IMR-90 (cell line): ENCODE measurements around the gene GRIK5.

Experiments used
- ELK1 ChIP-seq: fragments of 150-350 bp; IDR thresholded peaks from 2 replicates; pipeline ENCODE4 v1.6.1; 2016; ENCODE audit warnings: low read depth, mild to moderate bottlenecking, low read length, moderate library complexity, borderline replicate concordance
- MAFK ChIP-seq: IDR thresholded peaks from 2 replicates; pipeline ENCODE4 v1.6.1; 2012; ENCODE audit warnings: low read depth, low read length, improper control_type of control experiment
- POLR2A ChIP-seq: IDR thresholded peaks from 2 replicates; pipeline ENCODE4 v1.6.1; 2012; ENCODE audit warnings: mild to moderate bottlenecking, low read depth, low read length
- RAD21 ChIP-seq: IDR thresholded peaks from 2 replicates; pipeline ENCODE4 v1.6.1; 2012; ENCODE audit warnings: low read length, improper control_type of control experiment
- RFX5 ChIP-seq: IDR thresholded peaks from 2 replicates; pipeline ENCODE4 v1.8.0; 2012; ENCODE audit warnings: low read depth, mild to moderate bottlenecking, low read length, moderate library complexity
- TF ChIP-seq, protein P1 (sequence below): conservative IDR thresholded peaks from 2 replicates; pipeline ENCODE4 v1.5.1; 2012; ENCODE audit warnings: mild to moderate bottlenecking, low read depth, low read length, improper control_type of control experiment

DNA sequence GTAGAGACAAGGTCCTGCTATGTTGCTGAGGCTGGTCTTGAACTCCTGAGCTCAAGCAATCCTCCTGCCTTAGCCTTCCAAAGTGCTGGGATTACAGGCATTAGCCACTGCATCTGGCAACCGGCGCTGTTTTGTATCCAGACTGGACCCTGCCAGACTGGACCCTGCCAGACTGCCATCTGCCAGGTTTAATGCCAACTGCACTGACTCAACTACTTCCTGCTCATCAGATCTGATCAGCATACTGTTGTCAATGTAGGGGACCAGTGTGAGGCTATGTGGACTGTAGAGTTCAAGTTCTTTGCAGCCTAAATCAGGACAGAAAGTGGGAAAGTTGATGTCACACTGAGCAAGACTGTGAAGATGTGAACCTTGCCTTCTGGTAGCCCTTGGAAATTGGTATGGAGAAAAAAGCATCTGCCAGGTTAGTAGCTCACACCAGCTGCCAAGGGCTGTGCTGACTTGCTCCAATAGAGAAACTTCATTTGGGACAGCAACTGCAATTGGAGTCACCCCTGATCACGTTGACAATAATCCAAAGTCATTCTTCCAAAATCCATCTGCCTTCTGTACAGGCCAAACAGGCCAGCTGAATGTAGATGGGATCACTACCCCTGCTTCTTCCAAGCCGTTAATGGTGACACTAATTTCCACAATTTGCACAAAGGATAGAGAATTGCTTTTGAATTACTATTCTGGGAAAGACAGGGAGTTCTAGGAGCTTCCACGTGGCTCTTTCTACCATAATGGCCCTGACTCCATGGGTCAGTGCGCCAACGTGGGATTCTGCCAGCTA, 39.2 kb downstream of the GRIK5 start:
- TF ChIP-seq, protein P1, sequence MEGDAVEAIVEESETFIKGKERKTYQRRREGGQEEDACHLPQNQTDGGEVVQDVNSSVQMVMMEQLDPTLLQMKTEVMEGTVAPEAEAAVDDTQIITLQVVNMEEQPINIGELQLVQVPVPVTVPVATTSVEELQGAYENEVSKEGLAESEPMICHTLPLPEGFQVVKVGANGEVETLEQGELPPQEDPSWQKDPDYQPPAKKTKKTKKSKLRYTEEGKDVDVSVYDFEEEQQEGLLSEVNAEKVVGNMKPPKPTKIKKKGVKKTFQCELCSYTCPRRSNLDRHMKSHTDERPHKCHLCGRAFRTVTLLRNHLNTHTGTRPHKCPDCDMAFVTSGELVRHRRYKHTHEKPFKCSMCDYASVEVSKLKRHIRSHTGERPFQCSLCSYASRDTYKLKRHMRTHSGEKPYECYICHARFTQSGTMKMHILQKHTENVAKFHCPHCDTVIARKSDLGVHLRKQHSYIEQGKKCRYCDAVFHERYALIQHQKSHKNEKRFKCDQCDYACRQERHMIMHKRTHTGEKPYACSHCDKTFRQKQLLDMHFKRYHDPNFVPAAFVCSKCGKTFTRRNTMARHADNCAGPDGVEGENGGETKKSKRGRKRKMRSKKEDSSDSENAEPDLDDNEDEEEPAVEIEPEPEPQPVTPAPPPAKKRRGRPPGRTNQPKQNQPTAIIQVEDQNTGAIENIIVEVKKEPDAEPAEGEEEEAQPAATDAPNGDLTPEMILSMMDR, result no peak
- TF ChIP-seq MAFK (no peak), POLR2A (no peak), RAD21 (no peak), RFX5 (no peak), ELK1 (no peak)
